ENCODE results near the gene SH3YL1. TPM values are rescaled to one million over a fixed set of nuclear protein-coding genes. Genes with fewer than 3 reads are reported as not detected.

The SH3YL1 gene
- total RNA-seq, 1 experiment from 2014 or later = 26.5 TPM

GRCh38 chr2:285531-285930, 21.7 kb upstream of the SH3YL1 start:
- no peak for DNase-seq
- Histone ChIP-seq H3K9ac (ENCODE audit: extremely low read depth, insufficient read length, low read length) (no peak overlapping the region), H3K23ac (ENCODE audit: insufficient read length, low read depth, low read length) (no peak overlapping the region), H3K4ac (ENCODE audit: low read depth, low read length) (no peak overlapping the region), H3K56ac (ENCODE audit: insufficient read length, low read depth, low read length) (no peak overlapping the region), H3K79me1 (ENCODE audit: insufficient read depth, low read depth, low read length, poor library complexity, severe bottlenecking) (no peaks in the 10 kb centered on the region), H3K27me3 (ENCODE audit: insufficient read depth, low read length) (peaks cover 8% of the 10 kb centered on the region; the same call in 1 of the 2 replicates), H4K8ac (replicated peaks; ENCODE audit: insufficient read length, low read depth, low read length) (no peak overlapping the region), H3K27ac (ENCODE audit: insufficient read length, low read depth, low read length) (no peak overlapping the region), H3T11ph (ENCODE audit: low read length) (no peak overlapping the region), H3K23me2 (ENCODE audit: insufficient read length, low read depth, low read length, poor library complexity, severe bottlenecking) (peaks cover 18% of the 10 kb centered on the region), H2AK5ac (ENCODE audit: insufficient read length, low read length) (no peak overlapping the region), H2BK120ac (ENCODE audit: low read depth, low read length, poor library complexity, severe bottlenecking) (no peak overlapping the region), H2BK15ac (ENCODE audit: low read depth, low read length) (no peak overlapping the region), H2BK20ac (ENCODE audit: low read depth, low read length, poor library complexity, severe bottlenecking) (no peak overlapping the region), H2BK5ac (ENCODE audit: insufficient read length, low read length) (no peak overlapping the region), H3K4me1 (ENCODE audit: insufficient read depth, low read length) (peaks cover 16% of the 10 kb centered on the region), H3K79me2 (ENCODE audit: insufficient read depth, low read length) (no peaks in the 10 kb centered on the region), H2BK12ac (ENCODE audit: insufficient read length, low read depth, low read length) (no peak overlapping the region), H4K20me1 (ENCODE audit: control insufficient read depth, insufficient read depth, insufficient read length) (no peaks in the 10 kb centered on the region), H3K4me2 (ENCODE audit: insufficient read depth, insufficient read length, low read length) (no peak overlapping the region), H2AFZ (ENCODE audit: low read length) (no peak overlapping the region), H4K5ac (ENCODE audit: insufficient read length, low read depth, low read length) (no peak overlapping the region), H3K18ac (ENCODE audit: insufficient read length, low read depth, low read length) (no peak overlapping the region), H3K14ac (ENCODE audit: insufficient read depth, low read length) (no peak overlapping the region), H3K9me3 (ENCODE audit: control insufficient read depth, low read depth, low read length) (no peaks in the 10 kb centered on the region), H4K91ac (ENCODE audit: insufficient read length, low read depth, low read length) (no peak overlapping the region)
- whole genome bisulfite sequencing (ENCODE audit: extremely low coverage, insufficient read length, low lambda C conversion rate) = no CpG with 5 or more reads among the region's 1 CpG
- peaks cover 40 to 43% of the 10 kb centered on the region in 2 experiments for H3K4me1 Mint-ChIP-seq
- TF ChIP-seq CTCF (conservative IDR thresholded peaks at IDR 0.05) = no peak
- no peaks in the 10 kb centered on the region for H3K9me3 Mint-ChIP-seq
- H3K4me3 Mint-ChIP-seq = no peak overlapping the region
- H3K27me3 Mint-ChIP-seq (ENCODE audit: low read depth) = peaks cover 51% of the 10 kb centered on the region
- H3K27ac Mint-ChIP-seq = no peak overlapping the region
- H3K36me3 Mint-ChIP-seq (ENCODE audit: insufficient read depth in 1 of 3, low read depth in 3 of 3) = peaks cover 13 to 17% (median 15%) of the 10 kb centered on the region in 3 experiments

Data from H9 (cell line).